ENCODE results near the gene ITGB4.

Gene ITGB4

DNA sequence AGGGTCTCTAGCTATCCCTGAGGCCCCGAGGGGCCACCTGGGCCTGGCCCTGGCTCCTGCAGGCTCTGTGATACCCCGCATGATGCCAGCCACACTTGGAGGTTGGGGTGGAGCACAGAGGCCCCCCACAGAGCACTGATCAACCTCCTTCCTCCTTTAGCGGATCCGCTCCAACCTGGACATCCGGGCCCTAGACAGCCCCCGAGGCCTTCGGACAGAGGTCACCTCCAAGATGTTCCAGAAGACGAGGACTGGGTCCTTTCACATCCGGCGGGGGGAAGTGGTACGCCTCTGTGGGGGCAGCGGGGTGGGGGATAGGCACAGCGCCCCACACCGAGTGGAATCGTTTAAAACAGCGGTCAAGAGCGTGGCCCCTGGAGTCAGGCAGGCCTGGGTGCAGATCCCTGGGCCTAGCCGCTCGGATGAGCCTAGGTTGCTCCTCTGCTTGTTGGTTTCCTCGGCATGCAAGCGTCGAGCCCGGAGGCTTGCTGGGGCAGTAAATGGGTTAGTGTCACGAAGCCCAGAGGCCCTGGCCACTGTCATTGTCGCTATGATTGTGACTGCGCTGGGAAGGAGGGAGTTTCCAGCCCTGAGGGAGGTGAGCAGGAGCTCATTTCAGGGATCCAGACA is 9.9 kb downstream of the ITGB4 start:
- TF ChIP-seq, protein P1, sequence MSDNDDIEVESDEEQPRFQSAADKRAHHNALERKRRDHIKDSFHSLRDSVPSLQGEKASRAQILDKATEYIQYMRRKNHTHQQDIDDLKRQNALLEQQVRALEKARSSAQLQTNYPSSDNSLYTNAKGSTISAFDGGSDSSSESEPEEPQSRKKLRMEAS (IDR thresholded peaks at IDR 0.05), result no peak

DNA sequence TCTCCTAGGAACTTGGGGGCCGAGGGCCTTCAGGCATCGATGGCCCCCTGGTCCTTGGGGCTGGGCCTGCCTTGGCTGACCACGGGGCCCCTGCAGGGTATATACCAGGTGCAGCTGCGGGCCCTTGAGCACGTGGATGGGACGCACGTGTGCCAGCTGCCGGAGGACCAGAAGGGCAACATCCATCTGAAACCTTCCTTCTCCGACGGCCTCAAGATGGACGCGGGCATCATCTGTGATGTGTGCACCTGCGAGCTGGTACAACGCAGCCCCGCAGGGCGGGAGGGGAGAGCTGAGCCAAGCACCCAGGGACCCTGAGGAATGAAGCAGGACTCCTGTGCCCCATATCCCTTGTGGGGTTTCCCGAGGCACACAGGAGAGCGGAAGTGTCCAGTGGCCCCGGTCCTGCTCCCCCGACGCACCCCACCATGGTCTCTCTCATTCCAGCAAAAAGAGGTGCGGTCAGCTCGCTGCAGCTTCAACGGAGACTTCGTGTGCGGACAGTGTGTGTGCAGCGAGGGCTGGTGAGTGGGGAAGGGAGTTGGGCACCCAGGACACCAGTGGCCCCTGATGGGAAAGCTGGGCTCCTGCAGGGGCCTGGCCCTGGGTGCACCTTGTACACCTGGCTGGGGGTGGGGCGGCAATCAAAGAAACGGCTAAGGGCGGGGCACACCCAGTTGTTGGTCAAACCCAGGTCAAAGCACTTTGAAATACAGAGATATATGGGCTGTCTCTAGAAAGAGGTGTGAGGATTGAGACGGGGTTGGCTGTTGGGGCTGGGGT is 10.6 kb downstream of the ITGB4 start:
- TF ChIP-seq CEBPB (IDR thresholded peaks at IDR 0.05), result no peak
- no peak for TF ChIP-seq FOXM1 (IDR thresholded peaks at IDR 0.05; ENCODE audit: borderline replicate concordance, low read depth)
- TF ChIP-seq, protein P1 (IDR thresholded peaks at IDR 0.05), result no peak
- TF ChIP-seq TEAD4 (IDR thresholded peaks at IDR 0.05), result no peak
- no peak for TF ChIP-seq NFIC (IDR thresholded peaks at IDR 0.05)
- no peak for TF ChIP-seq RAD21 (IDR thresholded peaks at IDR 0.05; ENCODE audit: low read depth)
- TF ChIP-seq, protein P2, sequence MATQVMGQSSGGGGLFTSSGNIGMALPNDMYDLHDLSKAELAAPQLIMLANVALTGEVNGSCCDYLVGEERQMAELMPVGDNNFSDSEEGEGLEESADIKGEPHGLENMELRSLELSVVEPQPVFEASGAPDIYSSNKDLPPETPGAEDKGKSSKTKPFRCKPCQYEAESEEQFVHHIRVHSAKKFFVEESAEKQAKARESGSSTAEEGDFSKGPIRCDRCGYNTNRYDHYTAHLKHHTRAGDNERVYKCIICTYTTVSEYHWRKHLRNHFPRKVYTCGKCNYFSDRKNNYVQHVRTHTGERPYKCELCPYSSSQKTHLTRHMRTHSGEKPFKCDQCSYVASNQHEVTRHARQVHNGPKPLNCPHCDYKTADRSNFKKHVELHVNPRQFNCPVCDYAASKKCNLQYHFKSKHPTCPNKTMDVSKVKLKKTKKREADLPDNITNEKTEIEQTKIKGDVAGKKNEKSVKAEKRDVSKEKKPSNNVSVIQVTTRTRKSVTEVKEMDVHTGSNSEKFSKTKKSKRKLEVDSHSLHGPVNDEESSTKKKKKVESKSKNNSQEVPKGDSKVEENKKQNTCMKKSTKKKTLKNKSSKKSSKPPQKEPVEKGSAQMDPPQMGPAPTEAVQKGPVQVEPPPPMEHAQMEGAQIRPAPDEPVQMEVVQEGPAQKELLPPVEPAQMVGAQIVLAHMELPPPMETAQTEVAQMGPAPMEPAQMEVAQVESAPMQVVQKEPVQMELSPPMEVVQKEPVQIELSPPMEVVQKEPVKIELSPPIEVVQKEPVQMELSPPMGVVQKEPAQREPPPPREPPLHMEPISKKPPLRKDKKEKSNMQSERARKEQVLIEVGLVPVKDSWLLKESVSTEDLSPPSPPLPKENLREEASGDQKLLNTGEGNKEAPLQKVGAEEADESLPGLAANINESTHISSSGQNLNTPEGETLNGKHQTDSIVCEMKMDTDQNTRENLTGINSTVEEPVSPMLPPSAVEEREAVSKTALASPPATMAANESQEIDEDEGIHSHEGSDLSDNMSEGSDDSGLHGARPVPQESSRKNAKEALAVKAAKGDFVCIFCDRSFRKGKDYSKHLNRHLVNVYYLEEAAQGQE (IDR thresholded peaks at IDR 0.05; ENCODE audit: low read depth), result no peak
- TF ChIP-seq CREB1 (IDR thresholded peaks at IDR 0.05; ENCODE audit: low read depth), result no peak
- TF ChIP-seq EP300 (IDR thresholded peaks at IDR 0.05; ENCODE audit: borderline replicate concordance), result no peak
- TF ChIP-seq, protein P3, sequence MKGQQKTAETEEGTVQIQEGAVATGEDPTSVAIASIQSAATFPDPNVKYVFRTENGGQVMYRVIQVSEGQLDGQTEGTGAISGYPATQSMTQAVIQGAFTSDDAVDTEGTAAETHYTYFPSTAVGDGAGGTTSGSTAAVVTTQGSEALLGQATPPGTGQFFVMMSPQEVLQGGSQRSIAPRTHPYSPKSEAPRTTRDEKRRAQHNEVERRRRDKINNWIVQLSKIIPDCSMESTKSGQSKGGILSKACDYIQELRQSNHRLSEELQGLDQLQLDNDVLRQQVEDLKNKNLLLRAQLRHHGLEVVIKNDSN (IDR thresholded peaks at IDR 0.05), result no peak
- no peak for TF ChIP-seq TAF1 (IDR thresholded peaks at IDR 0.05; ENCODE audit: low read depth)

DNA sequence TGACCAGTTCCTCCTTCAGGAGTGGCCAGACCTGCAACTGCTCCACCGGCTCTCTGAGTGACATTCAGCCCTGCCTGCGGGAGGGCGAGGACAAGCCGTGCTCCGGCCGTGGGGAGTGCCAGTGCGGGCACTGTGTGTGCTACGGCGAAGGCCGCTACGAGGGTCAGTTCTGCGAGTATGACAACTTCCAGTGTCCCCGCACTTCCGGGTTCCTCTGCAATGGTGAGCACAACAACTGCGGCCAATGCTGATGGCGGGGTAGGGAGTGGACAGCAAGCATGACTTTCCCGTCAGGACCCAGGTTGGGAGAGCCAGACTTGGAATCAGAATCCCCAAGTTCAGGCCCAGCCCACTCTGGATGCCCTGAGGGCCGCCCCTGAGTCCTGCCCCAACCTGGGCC is 12.2 kb downstream of the ITGB4 start:
- TF ChIP-seq CEBPB (IDR thresholded peaks at IDR 0.05), result no peak
- no peak for TF ChIP-seq EP300 (IDR thresholded peaks at IDR 0.05; ENCODE audit: borderline replicate concordance)
- no peak for TF ChIP-seq CREB1 (IDR thresholded peaks at IDR 0.05; ENCODE audit: low read depth)
- TF ChIP-seq, protein P1 (IDR thresholded peaks at IDR 0.05), result no peak
- no peak for TF ChIP-seq YY1 (IDR thresholded peaks at IDR 0.05; ENCODE audit: low read depth)

DNA sequence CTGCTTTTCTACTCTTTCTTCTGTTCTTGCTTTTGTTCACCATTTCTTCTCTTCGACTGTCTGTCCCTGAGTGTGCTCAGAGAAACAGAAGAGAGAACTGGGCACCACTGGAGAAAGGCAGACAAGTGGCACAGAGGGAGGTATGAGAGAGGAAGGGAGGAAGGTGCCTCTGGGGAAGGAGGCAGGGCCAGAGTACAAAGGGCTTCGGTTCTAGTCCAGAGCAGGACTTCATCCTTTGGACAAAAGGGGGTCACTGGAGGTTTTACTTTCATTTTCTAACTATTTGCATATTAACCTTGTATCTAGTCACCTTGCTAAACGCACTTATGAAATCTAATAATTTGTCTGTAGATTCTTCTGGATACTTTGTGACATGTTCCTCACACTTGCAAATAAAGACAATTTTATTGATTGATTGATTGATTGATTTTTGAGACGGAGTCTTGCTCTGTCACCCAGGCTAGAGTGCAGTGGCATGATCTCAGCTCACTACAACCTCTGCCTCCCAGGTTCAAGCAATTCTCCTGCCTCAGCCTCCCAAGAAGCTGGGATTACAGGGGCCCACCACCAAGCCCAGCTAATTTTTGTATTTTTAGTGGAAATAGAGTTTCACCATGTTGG is 13.5 kb downstream of the ITGB4 start:
- no peak for TF ChIP-seq EP300 (IDR thresholded peaks at IDR 0.05; ENCODE audit: borderline replicate concordance)
- no peak for TF ChIP-seq RAD21 (IDR thresholded peaks at IDR 0.05; ENCODE audit: low read depth)
- TF ChIP-seq TCF12 (IDR thresholded peaks at IDR 0.05; ENCODE audit: low read depth), result no peak
- TF ChIP-seq CREB1 (IDR thresholded peaks at IDR 0.05; ENCODE audit: low read depth), result no peak
- no peak for TF ChIP-seq YY1 (IDR thresholded peaks at IDR 0.05; ENCODE audit: low read depth)
- no peak for TF ChIP-seq TAF1 (IDR thresholded peaks at IDR 0.05; ENCODE audit: low read depth)
- no peak for TF ChIP-seq ZBTB7A (IDR thresholded peaks at IDR 0.05; ENCODE audit: low read depth)
- TF ChIP-seq NFIC (IDR thresholded peaks at IDR 0.05), result no peak

DNA sequence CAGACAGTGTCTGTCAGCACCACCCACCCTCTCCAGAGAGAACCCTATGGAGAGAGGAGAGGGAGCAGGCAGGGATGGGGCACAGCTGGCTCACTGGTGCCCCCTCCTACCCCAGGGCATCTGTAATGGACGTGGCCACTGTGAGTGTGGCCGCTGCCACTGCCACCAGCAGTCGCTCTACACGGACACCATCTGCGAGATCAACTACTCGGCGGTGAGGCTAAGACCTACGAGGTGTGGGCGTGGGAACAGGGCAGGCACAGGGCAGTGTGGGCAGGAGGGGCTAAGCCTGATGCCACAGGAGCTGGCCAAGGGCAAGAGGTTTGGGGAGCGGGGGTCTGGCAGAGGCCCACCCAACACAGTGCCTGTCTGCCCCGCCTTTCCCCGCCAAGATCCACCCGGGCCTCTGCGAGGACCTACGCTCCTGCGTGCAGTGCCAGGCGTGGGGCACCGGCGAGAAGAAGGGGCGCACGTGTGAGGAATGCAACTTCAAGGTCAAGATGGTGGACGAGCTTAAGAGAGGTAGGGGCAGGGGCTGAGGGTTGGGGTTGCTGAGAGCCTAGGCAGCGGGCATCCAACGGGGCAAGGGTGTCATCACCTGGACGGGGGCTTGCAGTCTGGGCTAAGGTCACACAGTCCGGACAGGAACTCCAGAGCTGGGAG is 15.0 kb downstream of the ITGB4 start:
- TF ChIP-seq EGR1 (IDR thresholded peaks at IDR 0.05), result no peak
- no peak for TF ChIP-seq EP300 (IDR thresholded peaks at IDR 0.05; ENCODE audit: borderline replicate concordance)
- TF ChIP-seq, protein P3 (IDR thresholded peaks at IDR 0.05), result no peak
- no peak for TF ChIP-seq NFIC (IDR thresholded peaks at IDR 0.05)

DNA sequence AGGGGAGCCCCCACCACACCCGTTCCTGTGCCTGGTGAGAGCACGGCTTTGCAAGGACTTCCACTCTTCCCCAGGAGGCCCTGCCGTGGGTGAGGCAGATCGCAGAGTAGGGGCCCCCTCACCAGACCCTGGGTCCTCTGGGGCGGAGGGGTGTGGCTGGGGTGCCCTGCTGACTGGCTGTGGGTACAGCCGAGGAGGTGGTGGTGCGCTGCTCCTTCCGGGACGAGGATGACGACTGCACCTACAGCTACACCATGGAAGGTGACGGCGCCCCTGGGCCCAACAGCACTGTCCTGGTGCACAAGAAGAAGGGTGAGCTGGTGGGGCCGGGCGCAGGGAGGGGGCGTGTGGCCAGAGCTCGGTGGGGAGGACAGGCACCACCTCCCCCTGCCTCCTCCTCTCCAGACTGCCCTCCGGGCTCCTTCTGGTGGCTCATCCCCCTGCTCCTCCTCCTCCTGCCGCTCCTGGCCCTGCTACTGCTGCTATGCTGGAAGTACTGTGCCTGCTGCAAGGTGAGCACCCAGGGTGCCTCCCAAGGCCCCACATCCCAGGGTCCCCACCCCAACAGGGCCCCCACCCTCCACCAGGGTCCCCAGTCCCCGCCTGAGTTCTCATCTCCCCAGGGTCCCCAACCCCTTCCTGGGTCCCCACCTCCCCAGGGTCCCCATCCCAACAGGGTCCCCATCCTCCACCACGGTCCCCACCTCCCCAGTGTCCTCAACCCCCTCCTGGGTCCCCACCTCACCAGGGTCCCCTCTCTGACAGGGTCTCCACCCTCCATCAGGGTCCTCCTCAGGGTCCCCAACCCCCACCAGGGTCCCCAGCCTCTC is 16.1 kb downstream of the ITGB4 start:
- TF ChIP-seq, protein P2 (IDR thresholded peaks at IDR 0.05; ENCODE audit: low read depth), result no peak
- TF ChIP-seq TAF1 (IDR thresholded peaks at IDR 0.05; ENCODE audit: low read depth), result no peak
- no peak for TF ChIP-seq ZBTB7A (IDR thresholded peaks at IDR 0.05; ENCODE audit: low read depth)
- TF ChIP-seq CEBPB (IDR thresholded peaks at IDR 0.05), result no peak
- no peak for TF ChIP-seq CREB1 (IDR thresholded peaks at IDR 0.05; ENCODE audit: low read depth)
- TF ChIP-seq EP300 (IDR thresholded peaks at IDR 0.05; ENCODE audit: borderline replicate concordance), result no peak
- no peak for TF ChIP-seq RAD21 (IDR thresholded peaks at IDR 0.05; ENCODE audit: low read depth)
- TF ChIP-seq YY1 (IDR thresholded peaks at IDR 0.05; ENCODE audit: low read depth), result no peak
- TF ChIP-seq NFIC (IDR thresholded peaks at IDR 0.05), result no peak
- TF ChIP-seq, protein P1 (IDR thresholded peaks at IDR 0.05), result no peak
- TF ChIP-seq TCF12 (IDR thresholded peaks at IDR 0.05; ENCODE audit: low read depth), result no peak
- TF ChIP-seq EGR1 (IDR thresholded peaks at IDR 0.05), result no peak
- TF ChIP-seq, protein P3 (IDR thresholded peaks at IDR 0.05), result no peak

Measured in Ishikawa (cell line).